Measurements from ENCODE around the gene RTN1. TPM values are rescaled to one million over a fixed set of nuclear protein-coding genes. Genes with fewer than 3 reads are reported as not detected.
A peak's percentile ranks its signal among the peaks of the same experiment; 100 is the strongest.

RTN1 gene
- total RNA-seq, 1 donor from 2014 or later, result 2.1 TPM

GRCh38 chr14:59638885-59639284 lies 231.7 kb downstream of the RTN1 start:
- no peaks in the 10 kb centered on the region for H3K9me3 Mint-ChIP-seq (ENCODE audit: unreplicated experiment)
- no peak overlapping the region for H3K27ac Mint-ChIP-seq (ENCODE audit: unreplicated experiment)
- no peaks in the 10 kb centered on the region for H3K4me1 Mint-ChIP-seq (ENCODE audit: unreplicated experiment)
- no peak for DNase-seq (ENCODE audit: low spot score)
- H3K4me3 Mint-ChIP-seq (ENCODE audit: unreplicated experiment), result no peak overlapping the region
- no peak for TF ChIP-seq CTCF (IDR thresholded peaks at IDR 0.05; ENCODE audit: unreplicated experiment)
- no peaks in the 10 kb centered on the region for H3K36me3 Mint-ChIP-seq (ENCODE audit: low read depth, unreplicated experiment)
- H3K27me3 Mint-ChIP-seq (ENCODE audit: unreplicated experiment), result peaks cover 2% of the 10 kb centered on the region

- H3K36me3 Mint-ChIP-seq (ENCODE audit: low read depth, unreplicated experiment), result no peaks in the 10 kb centered on the region
- H3K9me3 Mint-ChIP-seq (ENCODE audit: unreplicated experiment), result no peaks in the 10 kb centered on the region
- no peak for TF ChIP-seq CTCF (IDR thresholded peaks at IDR 0.05; ENCODE audit: unreplicated experiment)
- no peak for DNase-seq (ENCODE audit: low spot score)
- H3K27ac Mint-ChIP-seq (ENCODE audit: unreplicated experiment), result no peak overlapping the region
- no peak overlapping the region for H3K4me3 Mint-ChIP-seq (ENCODE audit: unreplicated experiment)
- H3K27me3 Mint-ChIP-seq (ENCODE audit: unreplicated experiment), result peaks cover 7% of the 10 kb centered on the region
- no peaks in the 10 kb centered on the region for H3K4me1 Mint-ChIP-seq (ENCODE audit: unreplicated experiment)
Observed at GRCh38 chr14:59634617-59635016, 236.0 kb downstream of the RTN1 start.

GRCh38 chr14:59633486-59633885 lies 237.1 kb downstream of the RTN1 start:
- Mint-ChIP-seq H3K9me3 (ENCODE audit: unreplicated experiment) (no peaks in the 10 kb centered on the region), H3K4me3 (ENCODE audit: unreplicated experiment) (no peak overlapping the region), H3K27me3 (ENCODE audit: unreplicated experiment) (peaks cover 7% of the 10 kb centered on the region), H3K4me1 (ENCODE audit: unreplicated experiment) (no peaks in the 10 kb centered on the region), H3K27ac (ENCODE audit: unreplicated experiment) (no peak overlapping the region), H3K36me3 (ENCODE audit: low read depth, unreplicated experiment) (no peaks in the 10 kb centered on the region)
- no peak for TF ChIP-seq CTCF (IDR thresholded peaks at IDR 0.05; ENCODE audit: unreplicated experiment)
- no peak for DNase-seq (ENCODE audit: low spot score)

GRCh38 chr14:59632381-59632780 lies 238.2 kb downstream of the RTN1 start:
- Mint-ChIP-seq H3K27ac (ENCODE audit: unreplicated experiment) (no peak overlapping the region), H3K27me3 (ENCODE audit: unreplicated experiment) (peaks cover 8% of the 10 kb centered on the region), H3K4me1 (ENCODE audit: unreplicated experiment) (no peaks in the 10 kb centered on the region), H3K36me3 (ENCODE audit: low read depth, unreplicated experiment) (no peaks in the 10 kb centered on the region), H3K9me3 (ENCODE audit: unreplicated experiment) (no peaks in the 10 kb centered on the region), H3K4me3 (ENCODE audit: unreplicated experiment) (no peak overlapping the region)
- DNase-seq (ENCODE audit: low spot score), result peak; percentile 60
- peak; percentile 56 for TF ChIP-seq CTCF (IDR thresholded peaks at IDR 0.05; ENCODE audit: unreplicated experiment)

- H3K27ac Mint-ChIP-seq (ENCODE audit: unreplicated experiment), result no peak overlapping the region
- peak; percentile 40 for DNase-seq (ENCODE audit: low spot score)
- no peaks in the 10 kb centered on the region for H3K4me1 Mint-ChIP-seq (ENCODE audit: unreplicated experiment)
- no peaks in the 10 kb centered on the region for H3K9me3 Mint-ChIP-seq (ENCODE audit: unreplicated experiment)
- peak; percentile 80 for TF ChIP-seq CTCF (IDR thresholded peaks at IDR 0.05; ENCODE audit: unreplicated experiment)
- peak overlapping the region; percentile 32 for H3K4me3 Mint-ChIP-seq (ENCODE audit: unreplicated experiment)
- H3K27me3 Mint-ChIP-seq (ENCODE audit: unreplicated experiment), result peaks cover 8% of the 10 kb centered on the region
- no peaks in the 10 kb centered on the region for H3K36me3 Mint-ChIP-seq (ENCODE audit: low read depth, unreplicated experiment)
Observed at GRCh38 chr14:59631237-59631636, 239.3 kb downstream of the RTN1 start.
